ENCODE data around the gene PPP1CC.

- TF ChIP-seq EZH2phosphoT487 (IDR thresholded peaks at IDR 0.05; ENCODE audit: borderline replicate concordance) (no peak), CTCF (conservative IDR thresholded peaks at IDR 0.05; ENCODE audit: low read length) (no peak)
Measured at GRCh38 chr12:110743571-110744093, 941 bp upstream of the PPP1CC start.
